Measurements from ENCODE around the gene SMIM24. TPM values are rescaled to one million over a fixed set of nuclear protein-coding genes. Genes with fewer than 3 reads are reported as not detected.

Gene SMIM24
- total RNA-seq (2022; extraction: Qiagen RNA extraction; ENCODE audit: low read depth) = 0.48 to 1.1 TPM (median 0.76 TPM) in 4 of 5 replicates, not detected in the other

DNA sequence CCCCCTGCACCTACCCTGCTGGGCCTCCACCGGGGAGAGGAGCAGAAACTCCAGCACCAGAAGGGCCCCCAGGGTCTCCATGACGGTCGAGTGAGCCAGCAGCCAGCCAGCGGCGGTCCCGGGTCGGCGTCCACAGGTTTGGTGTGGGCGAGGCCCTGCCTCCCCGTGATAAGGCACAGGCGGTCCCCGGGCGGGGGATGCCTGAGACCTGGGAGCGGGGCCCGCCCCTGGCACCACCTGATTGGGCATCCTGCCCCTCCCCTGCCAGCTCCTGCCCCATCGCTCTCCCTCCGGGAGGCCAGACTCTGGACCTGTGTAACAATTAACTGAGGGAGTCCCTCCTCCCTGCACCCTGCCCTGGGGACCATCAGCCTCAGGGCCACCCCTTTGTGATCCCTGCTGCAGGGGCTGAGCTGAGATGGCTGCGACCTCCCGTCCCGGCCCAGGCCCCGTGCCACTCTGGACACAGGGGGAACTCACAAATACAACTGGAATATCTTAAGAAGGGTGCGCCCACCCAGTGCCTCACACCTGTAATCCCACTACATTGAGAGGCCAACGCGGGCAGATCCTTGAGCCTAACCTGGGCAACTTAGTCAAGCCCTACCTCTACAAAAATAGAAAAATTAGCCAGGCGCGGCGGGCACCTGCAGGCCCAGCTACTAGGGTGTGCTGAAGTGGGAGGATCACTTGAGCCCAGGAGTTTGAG lies at the start of gene SMIM24:
Gene SMIM24 (minus strand): TSS at position 143 of the 709 bp plus-strand sequence. CDS start 62 bp downstream, at position 81.

DNA sequence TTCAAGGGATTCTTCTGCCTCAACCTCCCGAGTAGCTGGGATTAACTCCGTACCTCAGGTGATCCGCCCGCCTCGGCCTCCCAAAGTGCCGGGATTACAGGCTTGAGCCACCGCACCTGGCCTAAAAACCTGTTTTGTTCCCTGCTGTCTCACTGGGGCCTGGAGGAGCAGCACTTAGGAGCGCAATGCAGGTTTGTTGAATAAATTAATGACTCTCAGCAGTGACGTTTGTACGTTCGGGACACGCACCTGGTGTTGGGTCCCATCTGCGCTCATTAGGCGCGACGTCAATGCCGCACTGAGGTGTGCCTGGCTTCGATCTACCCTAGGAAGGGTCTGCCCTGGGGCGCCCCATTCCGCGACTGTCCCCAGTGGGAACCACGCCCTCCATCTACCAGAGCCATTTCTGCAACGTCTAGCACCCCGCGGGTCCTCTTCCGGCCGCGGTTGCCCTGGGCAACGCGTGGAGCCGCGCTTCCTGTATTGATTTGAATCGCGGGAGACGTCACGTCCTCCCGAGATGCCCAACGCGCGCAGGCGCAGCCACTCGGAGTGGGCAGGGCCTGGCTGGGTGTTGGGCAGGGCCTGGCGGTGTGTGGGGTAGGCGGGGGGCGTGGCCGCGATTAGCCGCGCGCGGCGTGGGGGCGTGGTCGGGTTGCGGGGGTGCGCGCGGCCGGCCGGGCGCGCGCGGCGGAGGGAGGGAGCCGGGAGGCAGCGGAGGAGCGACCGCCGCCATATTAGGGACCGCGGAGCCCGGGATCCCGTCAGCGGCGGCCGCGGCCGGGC lies 25.5 kb upstream of the SMIM24 start, which contains the start of gene FZR1:
Gene FZR1 (plus strand): TSS at position 714 of the 786 bp plus-strand sequence. CDS start 16,679 bp downstream, outside the sequence.

DNA sequence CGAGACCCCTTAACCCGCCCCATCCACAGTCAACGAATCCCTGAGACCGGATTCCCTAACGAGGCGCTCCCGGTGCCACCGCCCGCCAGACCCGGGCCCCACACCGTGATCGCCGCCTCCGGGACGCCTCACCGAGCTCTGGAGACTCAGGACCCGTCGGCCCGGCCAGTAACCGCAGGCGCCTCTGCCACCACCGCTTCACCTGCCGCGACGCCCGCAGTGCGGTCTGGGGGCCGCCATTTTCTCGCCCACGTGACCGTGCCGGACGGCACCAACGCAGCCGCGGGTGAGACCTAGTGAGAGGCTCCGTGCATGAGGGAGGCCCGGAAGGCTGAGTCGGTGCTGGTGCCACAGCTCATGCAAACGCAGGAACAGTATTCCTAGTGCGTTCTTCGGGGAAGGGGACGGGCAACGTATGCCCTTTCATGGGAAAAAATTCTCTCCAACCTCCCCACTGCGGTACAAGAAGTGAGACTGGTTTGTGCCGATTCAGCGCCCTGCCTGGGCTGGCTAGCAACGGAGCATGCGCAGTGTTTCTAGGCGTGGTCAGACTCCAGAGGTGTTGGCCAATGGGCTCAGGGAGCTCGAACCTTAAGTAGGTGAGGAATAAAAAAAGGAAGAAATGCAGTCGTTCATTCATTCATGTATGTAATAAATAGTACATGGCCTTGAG lies 20.2 kb upstream of the SMIM24 start, which contains the start of gene DOHH:
Gene DOHH (minus strand): TSS at position 246 of the 673 bp plus-strand sequence. CDS start 3,860 bp downstream, outside the sequence.

DNA sequence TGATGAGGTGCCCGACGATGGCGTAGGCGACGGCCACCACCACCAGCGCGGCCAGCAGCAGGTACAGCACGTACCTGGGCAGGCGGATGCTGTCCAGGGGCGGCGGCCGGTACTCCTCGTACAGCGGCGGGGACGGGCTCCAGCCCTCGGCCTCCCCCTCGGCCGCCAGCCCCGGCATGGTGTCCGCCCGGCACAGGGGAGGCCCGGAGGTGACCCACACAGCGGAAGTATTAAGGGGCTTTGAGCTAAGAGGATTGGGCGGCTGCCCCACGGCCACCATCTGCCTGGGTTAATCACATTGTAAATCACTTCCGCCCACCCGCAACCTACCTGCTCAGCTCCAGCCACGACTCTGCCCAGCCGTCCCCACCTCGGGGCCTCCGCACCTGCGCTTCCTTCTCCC lies 2.9 kb upstream of the SMIM24 start, which contains the start of gene SMIM44:
Gene SMIM44 (minus strand): TSS at position 216 of the 403 bp plus-strand sequence. CDS start 38 bp downstream, at position 178.

Other genes with a start within 250 kb of the SMIM24 start
- gene NFIC, start 113.9 kb downstream of the SMIM24 start, total RNA-seq (2022; extraction: Qiagen RNA extraction; ENCODE audit: low read depth) = 32.7 to 43.1 TPM (median 40.6 TPM) in 5 replicates
- gene SMIM44, start 2.9 kb upstream of the SMIM24 start, total RNA-seq (2022; extraction: Qiagen RNA extraction; ENCODE audit: low read depth) = not detected in 5 replicates
- gene DOHH, start 20.1 kb upstream of the SMIM24 start, total RNA-seq (2022; extraction: Qiagen RNA extraction; ENCODE audit: low read depth) = 11.7 to 19.8 TPM (median 18.5 TPM) in 5 replicates
- 22.3 to 33.5 TPM (median 29.6 TPM) in 5 replicates for gene FZR1, start 25.8 kb upstream of the SMIM24 start, total RNA-seq (2022; extraction: Qiagen RNA extraction; ENCODE audit: low read depth)
- gene TEKTIP1, start 58.6 kb upstream of the SMIM24 start, total RNA-seq (2022; extraction: Qiagen RNA extraction; ENCODE audit: low read depth) = not detected in 5 replicates
- 127 to 180 TPM (median 171 TPM) in 5 replicates for gene MFSD12, start 77.1 kb upstream of the SMIM24 start, total RNA-seq (2022; extraction: Qiagen RNA extraction; ENCODE audit: low read depth)
- gene HMG20B, start 92.4 kb upstream of the SMIM24 start, total RNA-seq (2022; extraction: Qiagen RNA extraction; ENCODE audit: low read depth) = 45.4 to 71.9 TPM (median 69.9 TPM) in 5 replicates
- 0.13 to 0.28 TPM (median 0.21 TPM) in 5 replicates for gene GIPC3, start 105.0 kb upstream of the SMIM24 start, total RNA-seq (2022; extraction: Qiagen RNA extraction; ENCODE audit: low read depth)
- 0.54 to 0.91 TPM (median 0.74 TPM) in 5 replicates for gene TBXA2R, start 126.3 kb upstream of the SMIM24 start, total RNA-seq (2022; extraction: Qiagen RNA extraction; ENCODE audit: low read depth)
- 14.3 to 21.3 TPM (median 19.3 TPM) in 5 replicates for gene CACTIN, start 146.3 kb upstream of the SMIM24 start, total RNA-seq (2022; extraction: Qiagen RNA extraction; ENCODE audit: low read depth)
- gene PIP5K1C, start 219.9 kb upstream of the SMIM24 start, total RNA-seq (2022; extraction: Qiagen RNA extraction; ENCODE audit: low read depth) = 9.1 to 13.8 TPM (median 12.0 TPM) in 5 replicates
- gene TJP3, start 227.9 kb upstream of the SMIM24 start, total RNA-seq (2022; extraction: Qiagen RNA extraction; ENCODE audit: low read depth) = 0.19 to 0.96 TPM (median 0.74 TPM) in 5 replicates